ENCODE data around the gene NDUFV2. TPM values are rescaled to one million over a fixed set of nuclear protein-coding genes. Genes with fewer than 3 reads are reported as not detected.
"Not testable (repeated sequence)": the region's sequence is repeated elsewhere in the genome, so short reads cannot be mapped to it uniquely, and the experiment has no call there.

The NDUFV2 gene
- total RNA-seq, 1 donor from 2014 or later: 97.7 TPM

DNA sequence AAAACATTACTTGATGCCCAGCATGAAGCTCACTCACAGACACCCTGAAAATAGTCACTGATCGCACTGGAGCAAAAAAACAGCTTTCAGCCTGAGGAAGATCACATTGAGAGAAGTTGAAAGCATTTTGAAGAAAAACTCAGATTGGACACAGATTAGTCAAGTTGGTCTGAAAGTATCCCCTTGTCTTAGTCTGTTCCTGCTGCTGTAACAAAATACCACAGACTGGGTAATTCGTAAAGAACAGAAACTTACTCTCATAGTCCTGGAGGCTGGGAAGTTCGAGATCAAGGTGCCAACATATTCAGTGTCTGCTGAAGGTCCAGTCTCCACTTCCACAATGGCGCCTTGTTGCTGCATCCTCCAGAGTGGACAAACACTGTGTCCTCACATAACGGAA, 14.2 kb upstream of the NDUFV2 start:
- Mint-ChIP-seq H3K36me3 (ENCODE audit: unreplicated experiment) (no peaks in the 10 kb centered on the region), H3K4me1 (ENCODE audit: unreplicated experiment) (peaks cover 4% of the 10 kb centered on the region), H3K4me3 (ENCODE audit: unreplicated experiment) (no peak overlapping the region), H3K27me3 (ENCODE audit: unreplicated experiment) (no peaks in the 10 kb centered on the region), H3K9me3 (ENCODE audit: unreplicated experiment) (no peaks in the 10 kb centered on the region), H3K27ac (ENCODE audit: unreplicated experiment) (no peak overlapping the region)
- TF ChIP-seq, protein P1, sequence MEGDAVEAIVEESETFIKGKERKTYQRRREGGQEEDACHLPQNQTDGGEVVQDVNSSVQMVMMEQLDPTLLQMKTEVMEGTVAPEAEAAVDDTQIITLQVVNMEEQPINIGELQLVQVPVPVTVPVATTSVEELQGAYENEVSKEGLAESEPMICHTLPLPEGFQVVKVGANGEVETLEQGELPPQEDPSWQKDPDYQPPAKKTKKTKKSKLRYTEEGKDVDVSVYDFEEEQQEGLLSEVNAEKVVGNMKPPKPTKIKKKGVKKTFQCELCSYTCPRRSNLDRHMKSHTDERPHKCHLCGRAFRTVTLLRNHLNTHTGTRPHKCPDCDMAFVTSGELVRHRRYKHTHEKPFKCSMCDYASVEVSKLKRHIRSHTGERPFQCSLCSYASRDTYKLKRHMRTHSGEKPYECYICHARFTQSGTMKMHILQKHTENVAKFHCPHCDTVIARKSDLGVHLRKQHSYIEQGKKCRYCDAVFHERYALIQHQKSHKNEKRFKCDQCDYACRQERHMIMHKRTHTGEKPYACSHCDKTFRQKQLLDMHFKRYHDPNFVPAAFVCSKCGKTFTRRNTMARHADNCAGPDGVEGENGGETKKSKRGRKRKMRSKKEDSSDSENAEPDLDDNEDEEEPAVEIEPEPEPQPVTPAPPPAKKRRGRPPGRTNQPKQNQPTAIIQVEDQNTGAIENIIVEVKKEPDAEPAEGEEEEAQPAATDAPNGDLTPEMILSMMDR (IDR thresholded peaks at IDR 0.05): no peak
- no peak for DNase-seq (ENCODE audit: extremely low spot score, unreplicated experiment)

- H3K4me1 Mint-ChIP-seq (ENCODE audit: unreplicated experiment): not testable (repeated sequence)
Observed at GRCh38 chr18:9088727-9089126, 13.8 kb upstream of the NDUFV2 start.

GRCh38 chr18:9090578-9090977, 11.9 kb upstream of the NDUFV2 start:
- Mint-ChIP-seq H3K36me3 (ENCODE audit: unreplicated experiment) (no peaks in the 10 kb centered on the region), H3K27me3 (ENCODE audit: unreplicated experiment) (no peaks in the 10 kb centered on the region), H3K27ac (ENCODE audit: unreplicated experiment) (no peak overlapping the region), H3K4me1 (ENCODE audit: unreplicated experiment) (peaks cover 24% of the 10 kb centered on the region), H3K4me3 (ENCODE audit: unreplicated experiment) (no peak overlapping the region), H3K9me3 (ENCODE audit: unreplicated experiment) (no peaks in the 10 kb centered on the region)
- TF ChIP-seq, protein P1 (IDR thresholded peaks at IDR 0.05): no peak
- no peak for DNase-seq (ENCODE audit: extremely low spot score, unreplicated experiment)

More at GRCh38 chr18:9088727-9089126, 13.8 kb upstream of the NDUFV2 start:
- H3K9me3 Mint-ChIP-seq (ENCODE audit: unreplicated experiment); DNase-seq (ENCODE audit: extremely low spot score, unreplicated experiment); H3K4me3 Mint-ChIP-seq (ENCODE audit: unreplicated experiment); H3K27me3 Mint-ChIP-seq (ENCODE audit: unreplicated experiment); H3K36me3 Mint-ChIP-seq (ENCODE audit: unreplicated experiment); H3K27ac Mint-ChIP-seq (ENCODE audit: unreplicated experiment): not testable (repeated sequence)

GRCh38 chr18:9091066-9091476, 11.4 kb upstream of the NDUFV2 start:
- DNase-seq (ENCODE audit: extremely low spot score, unreplicated experiment): no peak
- no peak overlapping the region for H3K27ac Mint-ChIP-seq (ENCODE audit: unreplicated experiment)
- H3K9me3 Mint-ChIP-seq (ENCODE audit: unreplicated experiment): no peaks in the 10 kb centered on the region

GRCh38 chr18:9092665-9093064, 9.8 kb upstream of the NDUFV2 start:
- Mint-ChIP-seq H3K4me1 (ENCODE audit: unreplicated experiment) (peaks cover 27% of the 10 kb centered on the region), H3K36me3 (ENCODE audit: unreplicated experiment) (no peaks in the 10 kb centered on the region), H3K4me3 (ENCODE audit: unreplicated experiment) (no peak overlapping the region), H3K27ac (ENCODE audit: unreplicated experiment) (no peak overlapping the region), H3K27me3 (ENCODE audit: unreplicated experiment) (no peaks in the 10 kb centered on the region), H3K9me3 (ENCODE audit: unreplicated experiment) (no peaks in the 10 kb centered on the region)
- TF ChIP-seq, protein P1 (IDR thresholded peaks at IDR 0.05): no peak
- no peak for DNase-seq (ENCODE audit: extremely low spot score, unreplicated experiment)

More at GRCh38 chr18:9091066-9091476, 11.4 kb upstream of the NDUFV2 start:
- H3K4me3 Mint-ChIP-seq (ENCODE audit: unreplicated experiment): no peak overlapping the region
- peaks cover 27% of the 10 kb centered on the region for H3K4me1 Mint-ChIP-seq (ENCODE audit: unreplicated experiment)
- TF ChIP-seq, protein P1 (IDR thresholded peaks at IDR 0.05): no peak
- no peaks in the 10 kb centered on the region for H3K36me3 Mint-ChIP-seq (ENCODE audit: unreplicated experiment)
- no peaks in the 10 kb centered on the region for H3K27me3 Mint-ChIP-seq (ENCODE audit: unreplicated experiment)

- H3K4me1 Mint-ChIP-seq (ENCODE audit: unreplicated experiment): peaks cover 27% of the 10 kb centered on the region
- not testable (repeated sequence) for H3K4me3 Mint-ChIP-seq (ENCODE audit: unreplicated experiment); H3K27me3 Mint-ChIP-seq (ENCODE audit: unreplicated experiment); H3K36me3 Mint-ChIP-seq (ENCODE audit: unreplicated experiment); H3K9me3 Mint-ChIP-seq (ENCODE audit: unreplicated experiment); H3K27ac Mint-ChIP-seq (ENCODE audit: unreplicated experiment); DNase-seq (ENCODE audit: extremely low spot score, unreplicated experiment)
Observed at GRCh38 chr18:9093109-9093508, 9.4 kb upstream of the NDUFV2 start.

Measured in osteocyte (in vitro differentiated cells).